LHCN-M2 (cell line): Measurements from ENCODE around the gene TMEM39B. TPM values are rescaled to one million over a fixed set of nuclear protein-coding genes. Genes with fewer than 3 reads are reported as not detected.
"Not testable (repeated sequence)": the region's sequence is repeated elsewhere in the genome, so short reads cannot be mapped to it uniquely, and the experiment has no call there.

Experiments
- DNase-seq: peaks from one replicate; pipeline ENCODE4 v3.0.0-alpha.2; 2012; ENCODE audit warnings: low read depth
- total RNA-seq: library from RNA; depleted of rRNA; stranded (reverse); fragments of >200 nt; gene quantifications from 2 replicates; pipeline ENCODE4 v1.2.3, GENCODE V29; 2014

TMEM39B gene
- total RNA-seq, 1 experiment from 2014 or later: 10.4 TPM

- DNase-seq: no peak
These were observed 39.0 kb downstream of the TMEM39B start for GRCh38 chr1:32111789-32112188.

- DNase-seq: no peak
These were observed 40.2 kb downstream of the TMEM39B start for GRCh38 chr1:32112806-32113375.

- not testable (repeated sequence) for DNase-seq
These were observed 40.7 kb downstream of the TMEM39B start for GRCh38 chr1:32113436-32113835.

GRCh38 chr1:32114420-32114819 is 41.7 kb downstream of the TMEM39B start:
- DNase-seq: no peak

GRCh38 chr1:32115496-32115895 is 42.8 kb downstream of the TMEM39B start:
- DNase-seq: peak; percentile 30

- no peak for DNase-seq
These were observed 43.8 kb downstream of the TMEM39B start for GRCh38 chr1:32116531-32116930.

- DNase-seq: no peak
These were observed 49.4 kb downstream of the TMEM39B start for GRCh38 chr1:32122151-32122550.

GRCh38 chr1:32123361-32123760 is 50.6 kb downstream of the TMEM39B start:
- DNase-seq: not testable (repeated sequence)

- no peak for DNase-seq
These were observed 52.6 kb downstream of the TMEM39B start for GRCh38 chr1:32125313-32125712.

GRCh38 chr1:32126770-32127169 is 54.0 kb downstream of the TMEM39B start:
- no peak for DNase-seq

GRCh38 chr1:32127409-32128198 is 54.9 kb downstream of the TMEM39B start:
- no peak for DNase-seq

GRCh38 chr1:32128479-32128878 is 55.7 kb downstream of the TMEM39B start:
- no peak for DNase-seq

- DNase-seq: no peak
These were observed 56.2 kb downstream of the TMEM39B start for GRCh38 chr1:32128964-32129363.

GRCh38 chr1:32133950-32134280 is 61.2 kb downstream of the TMEM39B start:
- DNase-seq: not testable (repeated sequence)

GRCh38 chr1:32137111-32137510 is 64.4 kb downstream of the TMEM39B start:
- DNase-seq: no peak

- peak; percentile 28 for DNase-seq
These were observed 66.2 kb downstream of the TMEM39B start for GRCh38 chr1:32138965-32139364.

- peak; percentile 80 for DNase-seq
These were observed 69.9 kb downstream of the TMEM39B start for GRCh38 chr1:32142446-32143301.

GRCh38 chr1:32143302-32143695 is 70.6 kb downstream of the TMEM39B start:
- not testable (repeated sequence) for DNase-seq

GRCh38 chr1:32144033-32144432 is 71.3 kb downstream of the TMEM39B start:
- peak; percentile 14 for DNase-seq

GRCh38 chr1:32147799-32148198 is 75.1 kb downstream of the TMEM39B start:
- DNase-seq: not testable (repeated sequence)

GRCh38 chr1:32150847-32151246 is 78.1 kb downstream of the TMEM39B start:
- no peak for DNase-seq

- DNase-seq: peak; percentile 55
These were observed 78.6 kb downstream of the TMEM39B start for GRCh38 chr1:32151319-32151787.
